Trophoblast cell (in vitro differentiated cells and primary cell): ENCODE data around the gene RPL39.
A peak's percentile ranks its signal among the peaks of the same experiment; 100 is the strongest.
"Not testable (repeated sequence)": the region's sequence is repeated elsewhere in the genome, so short reads cannot be mapped to it uniquely, and the experiment has no call there.

Experiments
- DNase-seq, 2 donors: peaks; one replicate each; pipeline ENCODE4 v3.0.0-alpha.2; 2016
- H2AFZ ChIP-seq: 2 replicates; pipeline ENCODE4 v1.6.1; 2013; ENCODE audit warnings: low read length, moderate library complexity, mild to moderate bottlenecking; ENCODE audit not compliant: insufficient read depth, poor library complexity
- H2AK5ac ChIP-seq: 2 replicates; pipeline ENCODE4 v1.6.1; 2013; ENCODE audit warnings: mild to moderate bottlenecking, low read length
- H2BK120ac ChIP-seq: 2 replicates; pipeline ENCODE4 v1.6.1; 2013; ENCODE audit warnings: low read length, mild to moderate bottlenecking, moderate library complexity; ENCODE audit not compliant: insufficient read depth, poor library complexity
- H2BK12ac ChIP-seq: 2 replicates; pipeline ENCODE4 v1.6.1; 2013; ENCODE audit warnings: mild to moderate bottlenecking, low read length, moderate library complexity
- H2BK5ac ChIP-seq: 2 replicates; pipeline ENCODE4 v1.6.1; 2013; ENCODE audit warnings: low read length, low read depth, moderate library complexity, mild to moderate bottlenecking; ENCODE audit not compliant: poor library complexity
- H3K14ac ChIP-seq: 2 replicates; pipeline ENCODE4 v1.6.1; 2013; ENCODE audit warnings: mild to moderate bottlenecking, low read length
- H3K18ac ChIP-seq: 2 replicates; pipeline ENCODE4 v1.6.1; 2013; ENCODE audit warnings: mild to moderate bottlenecking, low read length
- H3K23ac ChIP-seq: 2 replicates; pipeline ENCODE4 v1.6.1; 2013; ENCODE audit warnings: low read length
- H3K27ac ChIP-seq: 2 replicates; pipeline ENCODE4 v1.5.1; 2013; ENCODE audit warnings: low read depth, mild to moderate bottlenecking, inconsistent platforms, low read length, moderate library complexity
- H3K27me3 ChIP-seq: 2 replicates; pipeline ENCODE4 v1.6.1; 2013; ENCODE audit warnings: inconsistent platforms, mild to moderate bottlenecking, low read length, moderate library complexity; ENCODE audit not compliant: insufficient read depth
- H3K36me3 ChIP-seq, 2 experiments: 1 replicate in 1 of 2; 2 replicates in 1 of 2; pipeline ENCODE4 v1.6.1; 2013; ENCODE audit warnings: low read length in 2 of 2, mild to moderate bottlenecking in 2 of 2, moderate library complexity in 1 of 2; ENCODE audit not compliant: insufficient read depth in 2 of 2, control insufficient read depth in 1 of 2
- H3K4ac ChIP-seq: 2 replicates; pipeline ENCODE4 v1.6.1; 2013; ENCODE audit warnings: low read depth, mild to moderate bottlenecking, low read length, moderate library complexity
- H3K4me1 ChIP-seq, 2 experiments: 1 replicate in 1 of 2; 2 replicates in 1 of 2; pipeline ENCODE4 v1.6.1; 2013; ENCODE audit warnings: low read length in 2 of 2, mild to moderate bottlenecking in 2 of 2, moderate library complexity in 1 of 2; ENCODE audit not compliant: insufficient read depth in 2 of 2, control insufficient read depth in 1 of 2
- H3K4me2 ChIP-seq: 2 replicates; pipeline ENCODE4 v1.6.1; 2013; ENCODE audit warnings: inconsistent platforms, mild to moderate bottlenecking, low read length, moderate library complexity
- H3K4me3 ChIP-seq: 2 replicates; pipeline ENCODE4 v1.5.1; 2013; ENCODE audit warnings: mild to moderate bottlenecking, low read depth, low read length, inconsistent platforms
- H3K79me1 ChIP-seq: one replicate; pipeline ENCODE4 v1.6.1; 2013; ENCODE audit warnings: low read length
- H3K79me2 ChIP-seq: 2 replicates; pipeline ENCODE4 v1.6.1; 2013; ENCODE audit warnings: low read length, mild to moderate bottlenecking; ENCODE audit not compliant: control insufficient read depth, insufficient read depth, poor library complexity
- H3K9ac ChIP-seq: 2 replicates; pipeline ENCODE4 v1.6.1; 2013; ENCODE audit warnings: mild to moderate bottlenecking, low read length
- H3K9me3 ChIP-seq: 2 replicates; pipeline ENCODE4 v1.6.1; 2013; ENCODE audit warnings: low read depth, mild to moderate bottlenecking, control low read depth, inconsistent platforms, low read length; ENCODE audit not compliant: insufficient read depth
- H4K12ac ChIP-seq: 2 replicates; pipeline ENCODE4 v1.6.1; 2013; ENCODE audit warnings: low read depth, mild to moderate bottlenecking, low read length, moderate library complexity
- H4K8ac ChIP-seq: 2 replicates; pipeline ENCODE4 v1.6.1; 2013; ENCODE audit warnings: low read depth, mild to moderate bottlenecking, low read length, moderate library complexity
- H4K91ac ChIP-seq: one replicate; pipeline ENCODE4 v1.6.1; 2013; ENCODE audit warnings: low read depth, mild to moderate bottlenecking, low read length, moderate library complexity
- WGBS: extraction: QIAGEN DNeasy Blood & Tissue Kit; methylation state at CpG from one replicate; pipeline ENCODE4 v1.1.7; 2013; ENCODE audit warnings: missing lambda C conversion rate; ENCODE audit not compliant: insufficient read length, insufficient coverage; ENCODE audit errors: extremely low coverage; 5-methylcytosine and 5-hydroxymethylcytosine counted together

The RPL39 gene

GRCh38 chrX:119824221-119824620 is 32.8 kb upstream of the RPL39 start:
- H3K9me3 ChIP-seq, H3K18ac ChIP-seq, H3K36me3 ChIP-seq, H4K12ac ChIP-seq, H2BK120ac ChIP-seq, H3K4me1 ChIP-seq, H4K8ac ChIP-seq, H3K79me1 ChIP-seq, H4K91ac ChIP-seq, H3K23ac ChIP-seq, H2BK5ac ChIP-seq, H3K4me3 ChIP-seq, H3K79me2 ChIP-seq, H3K4me2 ChIP-seq, H3K27me3 ChIP-seq, DNase-seq, H3K4ac ChIP-seq, H2BK12ac ChIP-seq, H2AK5ac ChIP-seq, H3K9ac ChIP-seq, H3K27ac ChIP-seq, H2AFZ ChIP-seq, H3K14ac ChIP-seq: not testable (repeated sequence)
- WGBS: no CpG with 5 or more reads among the region's 5 CpGs

- not testable (repeated sequence) for H3K14ac ChIP-seq, H3K79me2 ChIP-seq, H3K9ac ChIP-seq, H2AK5ac ChIP-seq, H3K4ac ChIP-seq, H3K27me3 ChIP-seq, H3K4me3 ChIP-seq, H3K4me2 ChIP-seq, H4K91ac ChIP-seq, H2AFZ ChIP-seq, H2BK12ac ChIP-seq, H3K36me3 ChIP-seq, H2BK5ac ChIP-seq, H3K18ac ChIP-seq, H3K27ac ChIP-seq, H3K79me1 ChIP-seq, H4K8ac ChIP-seq, H3K23ac ChIP-seq, H3K4me1 ChIP-seq, H4K12ac ChIP-seq, H3K9me3 ChIP-seq, H2BK120ac ChIP-seq
- WGBS: no CpG with 5 or more reads among the region's 3 CpGs
- DNase-seq: peak in 1 of 2 donors; percentile 31
Measured at GRCh38 chrX:119821703-119822102, 30.3 kb upstream of the RPL39 start.

- Histone ChIP-seq H3K4ac (no peak overlapping the region), H2BK120ac (no peak overlapping the region), H3K27me3 (no peaks in the 10 kb centered on the region), H2AK5ac (no peak overlapping the region), H2BK12ac (no peak overlapping the region), H2AFZ (no peak overlapping the region), H3K79me1 (no peaks in the 10 kb centered on the region), H4K91ac (no peak overlapping the region), H3K27ac (no peak overlapping the region), H3K4me2 (no peak overlapping the region), H3K36me3 (no peaks in the 10 kb centered on the region), H3K14ac (no peak overlapping the region), H2BK5ac (no peak overlapping the region), H3K9ac (no peak overlapping the region), H4K8ac (no peak overlapping the region), H3K79me2 (no peaks in the 10 kb centered on the region), H3K9me3 (no peaks in the 10 kb centered on the region), H3K23ac (no peak overlapping the region), H3K4me3 (no peak overlapping the region), H4K12ac (no peak overlapping the region), H3K18ac (no peak overlapping the region), H3K4me1 (no peaks in the 10 kb centered on the region)
- no peak for DNase-seq
- WGBS: no CpG with 5 or more reads among the region's 6 CpGs
Measured at GRCh38 chrX:119817130-119817690, 25.8 kb upstream of the RPL39 start.

GRCh38 chrX:119816300-119816699 is 24.9 kb upstream of the RPL39 start:
- no peak overlapping the region for H2AK5ac ChIP-seq
- no peak for DNase-seq
- H3K18ac ChIP-seq: no peak overlapping the region
- H3K4me2 ChIP-seq: no peak overlapping the region
- H3K27ac ChIP-seq: no peak overlapping the region
- H2BK12ac ChIP-seq: no peak overlapping the region
- no peak overlapping the region for H4K91ac ChIP-seq
- no peaks in the 10 kb centered on the region for H3K9me3 ChIP-seq
- no peaks in the 10 kb centered on the region for H3K79me1 ChIP-seq
- H4K8ac ChIP-seq: no peak overlapping the region
- H2BK120ac ChIP-seq: no peak overlapping the region
- WGBS: no CpG with 5 or more reads among the region's 3 CpGs
- H3K27me3 ChIP-seq: no peaks in the 10 kb centered on the region
- no peak overlapping the region for H3K14ac ChIP-seq
- H3K4me3 ChIP-seq: no peak overlapping the region
- H3K79me2 ChIP-seq: no peaks in the 10 kb centered on the region
- no peak overlapping the region for H2AFZ ChIP-seq
- no peak overlapping the region for H4K12ac ChIP-seq
- no peak overlapping the region for H2BK5ac ChIP-seq
- no peak overlapping the region for H3K23ac ChIP-seq
- H3K9ac ChIP-seq: no peak overlapping the region
- no peaks in the 10 kb centered on the region for H3K4me1 ChIP-seq
- H3K36me3 ChIP-seq: no peaks in the 10 kb centered on the region
- H3K4ac ChIP-seq: no peak overlapping the region
